ENCODE measurements around the gene NOS1. TPM values are rescaled to one million over a fixed set of nuclear protein-coding genes. Genes with fewer than 3 reads are reported as not detected.

Gene NOS1
- total RNA-seq, 1 donor from 2014 or later: 0.07 TPM

DNA sequence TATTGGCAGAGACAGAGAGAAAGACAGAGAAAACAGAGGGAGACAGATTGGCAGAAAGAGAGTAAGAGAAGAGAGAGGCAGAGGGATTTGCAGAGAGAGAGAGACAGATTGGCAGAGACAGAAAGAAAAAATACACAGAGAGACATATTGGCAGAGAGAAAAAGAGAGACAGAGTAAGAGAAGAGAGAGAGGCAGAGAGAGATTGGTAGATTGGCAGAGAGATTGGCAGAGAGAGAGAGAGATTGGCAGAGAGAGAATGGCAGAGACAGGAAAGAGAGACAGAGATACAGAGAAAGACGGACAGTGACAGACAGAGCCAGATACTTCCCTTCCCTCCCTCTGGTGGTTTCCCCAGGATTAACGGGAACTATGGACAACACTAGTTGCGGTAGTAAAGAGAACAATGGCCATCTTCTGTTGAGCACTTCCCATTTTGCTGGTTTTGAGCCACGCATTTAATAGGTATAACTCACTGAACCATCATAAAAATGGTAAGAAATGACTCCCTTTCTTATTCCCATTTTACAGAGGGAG, 2.6 kb upstream of the NOS1 start:
- Mint-ChIP-seq H3K9me3 (no peaks in the 10 kb centered on the region), H3K4me1 (no peaks in the 10 kb centered on the region), H3K27ac (ENCODE audit: unreplicated experiment) (no peak overlapping the region), H3K4me3 (no peak overlapping the region), H3K36me3 (ENCODE audit: low read depth) (no peaks in the 10 kb centered on the region), H3K27me3 (ENCODE audit: low read depth) (peaks cover 90% of the 10 kb centered on the region)
- DNase-seq (ENCODE audit: low read depth, low spot score): no peak
- TF ChIP-seq, protein P1, sequence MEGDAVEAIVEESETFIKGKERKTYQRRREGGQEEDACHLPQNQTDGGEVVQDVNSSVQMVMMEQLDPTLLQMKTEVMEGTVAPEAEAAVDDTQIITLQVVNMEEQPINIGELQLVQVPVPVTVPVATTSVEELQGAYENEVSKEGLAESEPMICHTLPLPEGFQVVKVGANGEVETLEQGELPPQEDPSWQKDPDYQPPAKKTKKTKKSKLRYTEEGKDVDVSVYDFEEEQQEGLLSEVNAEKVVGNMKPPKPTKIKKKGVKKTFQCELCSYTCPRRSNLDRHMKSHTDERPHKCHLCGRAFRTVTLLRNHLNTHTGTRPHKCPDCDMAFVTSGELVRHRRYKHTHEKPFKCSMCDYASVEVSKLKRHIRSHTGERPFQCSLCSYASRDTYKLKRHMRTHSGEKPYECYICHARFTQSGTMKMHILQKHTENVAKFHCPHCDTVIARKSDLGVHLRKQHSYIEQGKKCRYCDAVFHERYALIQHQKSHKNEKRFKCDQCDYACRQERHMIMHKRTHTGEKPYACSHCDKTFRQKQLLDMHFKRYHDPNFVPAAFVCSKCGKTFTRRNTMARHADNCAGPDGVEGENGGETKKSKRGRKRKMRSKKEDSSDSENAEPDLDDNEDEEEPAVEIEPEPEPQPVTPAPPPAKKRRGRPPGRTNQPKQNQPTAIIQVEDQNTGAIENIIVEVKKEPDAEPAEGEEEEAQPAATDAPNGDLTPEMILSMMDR (conservative IDR thresholded peaks at IDR 0.05): no peak

DNA sequence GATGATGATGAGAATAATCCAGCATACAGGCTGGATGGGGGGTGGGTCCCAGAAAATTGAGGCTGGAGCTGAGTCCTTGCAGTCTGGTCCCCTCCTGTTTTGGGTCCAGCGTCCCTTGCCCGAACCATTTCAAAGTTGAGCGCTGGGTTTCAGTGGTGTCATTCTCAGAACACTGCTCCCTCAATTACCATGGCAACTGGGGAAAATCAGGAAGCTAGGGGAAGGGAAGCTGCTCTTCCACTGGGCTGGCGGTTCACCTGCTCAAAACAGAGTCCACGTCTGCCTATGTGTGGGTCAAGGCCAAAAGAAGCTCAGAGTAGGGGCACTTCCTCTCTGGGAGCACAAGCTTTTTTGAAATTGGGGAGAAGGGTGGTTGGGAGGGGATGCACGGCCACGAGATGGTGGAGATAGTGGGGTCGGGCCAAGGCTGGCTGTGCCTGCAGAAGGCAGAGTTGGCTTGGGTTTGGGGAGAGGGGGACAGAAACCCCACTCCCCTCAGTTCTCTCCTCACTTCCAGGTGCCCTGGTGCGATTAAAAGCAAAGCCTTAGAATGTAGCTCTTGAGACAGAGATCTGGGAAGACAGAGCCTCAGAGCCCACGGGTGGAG, 1.7 kb upstream of the NOS1 start:
- no peak for DNase-seq (ENCODE audit: low read depth, low spot score)
- Mint-ChIP-seq H3K9me3 (no peaks in the 10 kb centered on the region), H3K4me1 (no peaks in the 10 kb centered on the region), H3K27me3 (ENCODE audit: low read depth) (peaks cover 92% of the 10 kb centered on the region), H3K27ac (ENCODE audit: unreplicated experiment) (no peak overlapping the region), H3K4me3 (no peak overlapping the region), H3K36me3 (ENCODE audit: low read depth) (no peaks in the 10 kb centered on the region)
- TF ChIP-seq, protein P1 (conservative IDR thresholded peaks at IDR 0.05): no peak

DNA sequence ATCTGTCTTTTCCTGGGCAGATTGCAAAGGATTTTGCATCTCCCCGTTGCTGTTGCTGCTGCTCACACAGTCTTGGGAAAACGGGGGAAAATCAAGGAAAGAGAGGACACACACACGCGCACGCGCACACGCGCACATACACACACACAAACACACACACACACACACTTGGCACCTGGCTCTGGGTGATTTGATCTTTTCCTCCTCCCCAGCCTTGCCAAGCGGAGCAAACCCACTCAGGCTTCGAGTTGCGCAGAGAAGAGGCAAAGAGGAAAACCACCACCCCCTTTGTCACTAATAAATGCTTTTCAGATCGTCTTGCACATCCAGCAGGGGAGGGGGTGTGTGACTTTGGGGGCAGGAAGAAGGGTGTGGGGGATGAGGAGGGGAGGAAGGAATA, 965 bp upstream of the NOS1 start:
- H3K27me3 Mint-ChIP-seq (ENCODE audit: low read depth): peaks cover 94% of the 10 kb centered on the region
- no peak overlapping the region for H3K4me3 Mint-ChIP-seq

DNA sequence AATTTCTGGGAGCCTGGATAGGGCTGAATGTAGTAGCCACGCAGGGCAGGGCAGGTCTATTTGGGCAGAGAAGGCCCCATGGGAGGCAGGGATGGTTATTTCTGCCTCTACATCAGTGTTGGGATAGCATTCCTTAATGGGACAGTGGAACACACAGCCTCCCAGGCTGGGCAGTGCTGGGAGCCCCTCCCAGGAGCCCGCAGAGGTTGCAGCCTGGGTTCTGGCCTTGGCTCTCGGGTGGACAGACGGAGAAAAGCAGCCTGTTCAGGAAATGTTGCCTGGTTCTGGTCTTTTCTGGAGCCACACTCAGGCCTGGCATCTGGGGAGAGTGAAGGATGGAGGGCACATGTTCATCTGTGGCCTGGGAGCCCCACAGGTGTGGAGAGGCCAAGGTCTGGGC, 479 bp upstream of the NOS1 start:
- H3K36me3 Mint-ChIP-seq (ENCODE audit: low read depth): no peaks in the 10 kb centered on the region
- TF ChIP-seq, protein P1 (conservative IDR thresholded peaks at IDR 0.05): no peak
- peaks cover 95% of the 10 kb centered on the region for H3K27me3 Mint-ChIP-seq (ENCODE audit: low read depth)
- H3K9me3 Mint-ChIP-seq: no peaks in the 10 kb centered on the region
- no peak overlapping the region for H3K27ac Mint-ChIP-seq (ENCODE audit: unreplicated experiment)
- DNase-seq (ENCODE audit: low read depth, low spot score): no peak
- H3K4me3 Mint-ChIP-seq: no peak overlapping the region
- no peaks in the 10 kb centered on the region for H3K4me1 Mint-ChIP-seq

More for the DNA sequence above, 965 bp upstream of the NOS1 start:
- no peaks in the 10 kb centered on the region for H3K36me3 Mint-ChIP-seq (ENCODE audit: low read depth)
- no peaks in the 10 kb centered on the region for H3K4me1 Mint-ChIP-seq
- TF ChIP-seq, protein P1 (conservative IDR thresholded peaks at IDR 0.05): no peak
- no peak overlapping the region for H3K27ac Mint-ChIP-seq (ENCODE audit: unreplicated experiment)
- DNase-seq (ENCODE audit: low read depth, low spot score): no peak
- no peaks in the 10 kb centered on the region for H3K9me3 Mint-ChIP-seq

DNA sequence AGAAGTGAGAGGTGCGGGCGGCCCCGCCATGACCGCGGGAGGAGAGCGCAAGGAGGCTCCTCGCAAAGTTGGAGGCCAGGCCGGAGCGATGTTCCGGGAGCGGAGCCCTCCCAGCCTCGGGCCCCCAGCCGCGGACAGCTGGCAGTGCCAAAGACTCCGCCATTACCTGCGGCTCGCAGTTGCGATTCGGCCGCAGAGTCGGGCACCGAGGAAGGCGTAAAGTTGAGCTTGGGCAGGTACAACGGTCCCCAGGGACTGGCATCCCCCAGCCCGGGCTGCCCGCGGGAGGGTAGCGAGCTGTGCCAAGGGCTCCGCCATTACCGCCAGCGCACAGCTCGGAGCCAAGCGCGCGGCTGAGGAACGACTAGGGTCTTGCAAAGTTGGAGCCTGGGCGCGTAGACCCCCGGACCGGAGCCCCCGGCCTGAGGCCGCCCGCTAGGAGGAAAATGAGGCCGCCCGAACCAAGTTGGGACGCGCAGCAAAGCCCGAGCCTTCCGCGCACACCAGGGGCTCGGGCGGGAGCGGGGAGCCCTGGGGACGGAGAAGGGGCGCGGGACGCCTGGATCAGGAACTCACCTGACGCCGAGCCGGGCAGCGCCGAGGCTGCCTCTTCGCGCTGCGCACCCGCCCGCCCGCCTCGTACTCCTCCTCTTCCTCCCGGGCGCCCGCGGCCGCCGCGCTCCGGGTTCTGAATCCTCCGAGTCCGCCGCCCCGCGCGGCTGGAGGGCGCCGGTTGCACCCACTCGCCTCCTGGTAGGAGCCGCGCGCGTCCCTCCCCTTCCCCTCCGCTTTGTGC, 677 bp downstream of the NOS1 start:
- Mint-ChIP-seq H3K27ac (ENCODE audit: unreplicated experiment) (no peak overlapping the region), H3K4me1 (no peaks in the 10 kb centered on the region), H3K9me3 (no peaks in the 10 kb centered on the region), H3K27me3 (ENCODE audit: low read depth) (peaks cover 95% of the 10 kb centered on the region), H3K36me3 (ENCODE audit: low read depth) (no peaks in the 10 kb centered on the region), H3K4me3 (no peak overlapping the region)
- no peak for DNase-seq (ENCODE audit: low read depth, low spot score)
- TF ChIP-seq, protein P1 (conservative IDR thresholded peaks at IDR 0.05): no peak
